NCI-H2196 treated with DMSO at 0.1 percent for 48 hours (cell line): ENCODE results near the gene ZNF641.

Experiments
- DNase-seq: peaks from one replicate; lab custom pipeline; 2025; ENCODE audit not compliant: unreplicated experiment; lab: John Stamatoyannopoulos, UW

Gene ZNF641

DNA sequence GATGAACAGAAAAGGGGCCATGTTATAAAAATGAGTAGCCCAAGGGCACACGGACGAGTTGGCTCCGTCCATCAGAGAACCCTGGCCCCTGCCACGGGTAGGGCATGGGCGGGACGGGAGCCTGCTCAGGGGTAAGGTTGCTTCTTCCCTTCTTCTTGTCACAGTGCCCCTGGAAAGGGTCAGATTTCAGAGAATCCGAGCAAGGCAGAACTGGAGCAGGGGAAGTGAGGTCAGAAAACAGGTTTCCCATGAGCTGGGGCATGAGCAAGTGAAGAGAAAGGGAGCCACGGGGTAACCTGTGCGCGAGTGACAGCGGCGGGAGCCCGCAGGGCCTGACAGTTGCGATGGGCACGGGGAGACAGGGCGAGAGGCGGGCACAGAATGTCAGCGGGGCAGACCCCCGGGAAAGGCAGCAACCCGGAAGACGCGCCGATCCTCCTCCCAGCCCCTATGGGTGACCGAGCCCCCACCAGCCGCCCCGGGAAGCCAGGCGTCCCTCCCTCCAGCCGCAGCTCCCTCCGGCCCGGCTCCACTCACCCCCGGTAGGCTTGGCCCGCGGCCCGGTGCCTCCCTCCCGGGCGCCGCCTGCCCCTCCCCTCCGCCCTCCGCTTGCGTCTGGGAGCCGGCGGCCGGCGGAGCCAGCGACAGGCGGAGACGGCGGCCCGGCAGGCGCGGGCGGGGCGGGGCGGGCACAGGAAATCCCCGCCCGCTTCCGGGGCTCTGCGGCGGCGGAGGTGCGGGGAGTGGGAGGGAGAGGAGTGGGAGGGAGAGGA lies at the start of gene ZNF641:
Gene ZNF641 (minus strand): TSS at position 671 of the 773 bp plus-strand sequence. CDS start 2,829 bp downstream, outside the sequence.
- DNase-seq, result peak; percentile 54

DNA sequence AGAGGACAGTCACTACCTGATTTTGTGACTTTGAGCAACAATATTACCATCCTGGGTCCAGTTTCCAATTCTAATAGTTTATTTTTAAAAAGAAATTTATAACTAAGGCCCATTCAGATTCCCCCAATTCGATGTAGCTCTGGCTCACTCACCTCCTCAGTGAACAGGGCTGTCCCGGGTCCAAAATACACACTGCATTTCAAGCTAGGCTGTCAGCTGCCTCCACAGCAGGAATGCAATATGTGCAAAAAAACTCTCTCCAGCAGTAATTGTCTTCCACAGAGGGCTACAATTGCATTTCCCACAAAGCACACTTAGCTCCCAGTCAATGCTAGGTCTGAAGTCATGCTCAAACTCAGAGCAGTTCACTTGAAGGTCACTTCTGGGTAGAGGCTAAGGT lies 39.3 kb upstream of the ZNF641 start:
- DNase-seq, result no peak

DNA sequence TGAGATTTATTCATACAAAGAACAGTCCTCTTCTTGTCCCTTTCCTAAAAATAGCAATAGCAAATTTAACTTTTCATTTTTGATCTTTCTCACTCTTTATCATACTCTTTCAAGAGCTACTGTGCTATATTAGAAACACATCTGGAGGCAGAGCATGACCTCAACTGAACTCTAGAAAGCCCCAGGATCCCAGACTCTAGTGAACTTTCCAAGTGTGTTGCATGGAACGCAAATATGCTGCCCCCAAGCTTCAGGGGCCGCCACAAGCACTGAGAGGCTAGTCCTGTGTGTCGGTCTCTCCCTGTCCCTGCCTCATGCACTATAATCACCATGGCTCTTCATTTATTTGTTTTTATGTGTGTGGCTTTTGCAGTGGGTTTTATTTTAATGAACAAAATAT lies 38.7 kb upstream of the ZNF641 start:
- DNase-seq, result no peak

DNA sequence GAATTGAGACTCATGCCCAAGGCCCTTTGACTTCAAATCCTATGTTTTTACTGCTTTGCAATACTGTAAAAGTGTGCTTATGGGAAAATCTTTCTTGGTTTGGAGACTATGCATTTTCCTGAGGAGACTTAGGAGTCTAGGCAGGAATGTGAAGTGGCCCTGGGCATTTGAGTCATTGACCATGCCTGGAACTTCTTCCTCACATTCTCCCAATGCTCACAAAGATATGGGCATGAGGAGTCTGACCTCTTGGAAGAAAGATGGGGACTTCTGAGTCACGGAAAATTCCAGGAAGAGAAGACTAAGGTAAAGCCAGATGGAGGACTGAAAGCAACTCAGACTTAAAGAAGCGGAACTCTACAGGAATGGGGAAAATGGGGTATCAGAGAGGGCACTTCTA lies 38.2 kb upstream of the ZNF641 start:
- no peak for DNase-seq

DNA sequence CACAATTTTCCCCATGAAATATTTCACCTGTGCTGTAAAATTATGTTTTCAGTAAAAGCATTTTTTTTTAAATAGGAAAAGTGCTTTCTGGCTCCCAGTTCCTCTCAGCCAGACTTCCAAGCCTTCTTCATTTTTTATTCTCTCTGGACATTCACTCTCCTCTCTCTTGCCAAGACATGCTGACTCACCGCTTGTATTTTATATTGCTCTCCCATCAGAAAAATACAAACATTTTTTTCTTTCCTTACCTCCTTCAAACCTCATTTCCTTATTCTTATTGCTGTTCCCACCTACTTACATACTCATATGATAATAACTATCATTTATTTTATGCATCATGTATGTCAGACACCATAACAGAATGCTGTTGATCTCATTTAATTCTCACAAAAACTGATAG lies 37.7 kb upstream of the ZNF641 start:
- DNase-seq, result no peak

DNA sequence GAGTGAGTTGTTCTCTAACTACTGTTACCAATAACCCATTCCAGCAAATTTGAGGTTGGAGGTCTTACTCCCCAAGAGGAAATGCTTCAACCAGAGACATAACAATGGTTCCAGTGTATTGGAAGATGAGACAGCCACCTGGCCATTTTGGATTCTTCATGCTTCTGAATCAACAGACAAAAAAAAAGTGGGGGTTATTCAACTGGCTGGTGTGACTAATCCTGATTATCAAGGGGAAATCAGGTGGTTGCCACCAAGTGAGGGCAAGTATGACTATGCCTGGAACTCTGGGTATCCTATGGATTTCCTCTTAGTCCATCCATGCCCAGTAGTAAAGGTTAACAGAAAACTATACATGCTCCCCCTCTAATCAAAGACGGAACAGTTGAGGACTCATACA lies 29.9 kb upstream of the ZNF641 start:
- DNase-seq, result no peak

DNA sequence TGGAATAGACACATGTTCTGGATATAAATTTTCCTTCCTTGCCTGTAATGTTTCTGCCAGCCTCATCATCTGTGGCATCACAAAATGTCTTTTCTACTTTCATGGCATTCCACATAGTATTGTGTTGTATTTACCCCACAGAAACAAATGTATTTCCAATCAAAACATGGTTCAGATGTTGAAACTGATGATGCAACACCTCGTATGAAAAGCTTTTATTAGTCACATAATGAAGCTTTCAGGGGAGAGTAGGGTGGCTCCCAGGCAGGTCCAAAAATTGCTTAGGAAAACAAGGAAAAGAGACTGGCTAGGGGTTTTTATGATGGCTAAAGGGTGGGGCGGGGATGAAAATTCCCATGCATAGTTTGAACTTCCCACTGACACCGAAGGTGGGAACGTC lies 29.1 kb upstream of the ZNF641 start:
- no peak for DNase-seq

DNA sequence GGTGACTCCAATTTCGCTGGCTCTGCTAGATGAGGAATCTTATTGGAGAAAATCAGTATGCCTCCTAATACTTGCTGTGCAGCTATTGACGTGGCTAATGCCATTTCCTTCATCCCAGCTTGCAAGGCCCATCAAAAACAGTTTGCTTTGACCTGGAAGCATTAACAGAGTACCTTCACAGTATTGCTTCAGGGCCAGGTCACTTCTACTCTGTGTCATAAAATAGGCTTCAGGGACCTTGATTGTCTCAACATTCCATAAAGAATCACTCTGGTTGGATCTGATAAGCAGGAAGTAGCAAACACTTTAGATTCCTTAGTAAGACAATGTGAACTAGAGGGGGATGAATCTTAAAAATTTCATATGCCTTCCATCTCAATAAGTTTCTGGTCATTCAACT lies 26.9 kb upstream of the ZNF641 start:
- no peak for DNase-seq

DNA sequence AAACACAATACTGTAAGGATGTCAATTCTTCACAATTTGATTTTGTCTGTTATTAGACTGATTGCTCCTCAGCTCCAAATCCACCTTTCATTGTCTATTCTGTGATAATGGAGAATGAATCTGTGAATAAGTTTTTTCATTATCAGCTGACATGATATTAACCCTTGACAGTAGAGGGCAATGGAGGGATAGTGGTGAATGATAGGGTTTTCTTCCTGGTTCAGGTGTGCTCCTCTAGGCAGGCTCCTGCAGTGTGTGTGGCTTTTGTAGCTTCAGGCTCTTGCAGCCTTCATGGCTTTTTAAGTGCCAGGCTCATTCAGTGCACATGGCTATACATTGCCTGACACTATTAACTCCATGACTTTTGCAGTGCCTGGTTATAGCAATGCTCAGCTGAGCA lies 23.4 kb upstream of the ZNF641 start:
- no peak for DNase-seq

DNA sequence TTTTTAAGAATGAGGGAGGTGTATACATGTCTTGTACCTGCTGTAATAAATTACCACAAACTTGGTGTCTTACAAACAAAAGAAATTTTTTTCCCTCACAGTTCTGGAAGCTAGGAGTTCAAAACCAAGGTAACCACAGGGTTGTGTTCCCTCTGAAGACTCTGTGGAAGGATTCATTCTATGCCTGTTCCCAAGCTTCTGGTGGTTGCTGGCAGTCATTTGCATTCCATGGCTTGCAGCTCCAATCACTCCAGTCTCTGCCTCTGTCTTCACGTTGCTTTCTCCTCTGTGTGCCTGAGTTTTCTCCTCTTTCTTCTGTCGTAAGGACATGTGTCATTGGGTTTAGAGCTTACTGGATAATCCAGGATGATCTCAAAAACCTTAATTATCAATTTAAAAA lies 15.4 kb upstream of the ZNF641 start:
- DNase-seq, result no peak

DNA sequence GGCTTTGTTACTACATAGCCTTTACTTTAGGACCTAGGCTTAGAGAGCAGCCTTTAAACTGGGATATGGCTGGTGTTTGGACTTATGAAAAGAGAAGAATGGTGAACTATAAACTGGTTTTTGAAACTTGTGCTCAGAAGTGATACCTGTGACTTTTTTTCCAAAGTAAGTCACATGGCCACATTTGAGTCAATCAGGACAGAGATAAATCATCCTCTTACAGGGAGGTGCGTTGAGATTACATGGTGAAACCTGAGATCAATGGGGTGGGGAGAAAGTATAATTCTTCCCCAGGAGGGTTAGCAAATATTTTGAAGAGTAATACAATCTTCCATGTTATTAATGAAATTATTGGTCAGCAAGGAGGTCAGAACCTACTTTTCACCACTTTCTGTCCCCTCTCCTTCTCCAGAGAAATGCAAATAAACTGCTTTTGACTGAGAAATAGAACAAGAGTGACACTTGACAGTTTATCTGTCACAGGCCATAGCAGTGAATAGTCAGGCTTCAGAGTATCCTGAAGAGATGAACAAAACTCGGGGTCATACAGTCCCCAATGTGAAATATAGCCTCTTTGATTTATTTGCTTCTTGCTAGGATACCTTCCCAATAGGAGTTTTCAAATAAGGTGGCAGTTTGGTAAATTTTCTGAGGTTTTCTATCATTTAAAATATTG lies 11.1 kb upstream of the ZNF641 start:
- no peak for DNase-seq

DNA sequence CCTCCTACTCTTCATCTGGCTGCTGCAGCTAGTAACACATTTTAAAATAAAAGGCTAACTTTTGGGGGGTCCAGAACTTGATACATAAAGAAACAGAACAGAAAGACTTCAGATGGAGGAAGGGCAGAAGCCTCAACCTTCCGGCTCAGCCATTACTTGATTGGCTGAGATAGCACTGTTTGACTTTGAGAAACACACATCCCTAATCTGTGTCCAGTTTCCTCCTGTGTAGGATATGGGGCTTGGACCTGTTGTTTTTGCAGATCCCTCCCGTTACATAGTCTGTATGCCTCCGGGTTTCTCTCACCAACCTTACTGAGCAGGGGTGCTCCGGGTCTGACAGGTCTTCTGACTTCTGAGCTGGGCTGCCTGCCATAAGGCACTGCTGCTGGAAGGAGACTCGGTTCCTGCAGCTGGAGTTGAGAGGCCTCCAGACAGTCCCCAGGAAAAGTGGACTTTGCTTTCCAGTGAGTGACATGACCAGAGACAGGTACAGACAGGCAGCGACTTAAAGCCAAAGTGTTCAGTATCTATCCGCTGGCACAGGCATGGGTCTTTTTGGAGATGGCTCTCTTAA lies 8.3 kb upstream of the ZNF641 start:
- no peak for DNase-seq

DNA sequence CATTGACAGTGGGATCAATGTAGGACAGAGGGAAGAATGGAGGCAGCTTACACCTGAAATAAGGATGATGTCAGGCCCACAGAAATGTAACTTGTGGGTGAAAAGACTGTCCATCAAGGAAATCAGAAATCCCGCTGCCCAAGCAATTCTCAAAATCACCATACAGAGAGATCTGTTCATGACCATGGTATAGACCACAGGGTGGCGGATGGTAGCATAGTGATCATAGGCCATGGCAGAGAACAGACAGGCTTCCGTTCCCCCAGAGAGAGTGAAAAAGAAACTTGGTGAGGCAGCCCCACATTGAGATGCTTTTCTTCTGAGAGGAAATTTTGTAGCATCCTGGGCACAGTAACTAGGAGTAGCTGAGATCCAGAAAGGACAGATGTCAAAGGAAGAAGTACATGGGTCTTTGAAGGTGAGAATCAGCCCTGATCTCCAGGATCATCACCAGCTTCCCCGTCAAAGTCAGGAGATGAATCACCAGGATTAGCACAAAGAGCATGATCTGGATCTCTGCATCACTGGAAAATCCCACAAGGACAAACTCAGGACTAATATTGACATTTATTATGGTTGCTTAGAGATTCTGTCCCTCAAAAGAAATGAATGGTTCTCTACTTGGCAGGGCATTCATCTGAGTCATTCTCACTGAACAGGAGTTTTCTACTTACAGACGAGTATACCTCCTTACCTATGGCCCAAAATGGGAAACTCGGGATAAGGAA lies 5.5 kb upstream of the ZNF641 start:
- no peak for DNase-seq

DNA sequence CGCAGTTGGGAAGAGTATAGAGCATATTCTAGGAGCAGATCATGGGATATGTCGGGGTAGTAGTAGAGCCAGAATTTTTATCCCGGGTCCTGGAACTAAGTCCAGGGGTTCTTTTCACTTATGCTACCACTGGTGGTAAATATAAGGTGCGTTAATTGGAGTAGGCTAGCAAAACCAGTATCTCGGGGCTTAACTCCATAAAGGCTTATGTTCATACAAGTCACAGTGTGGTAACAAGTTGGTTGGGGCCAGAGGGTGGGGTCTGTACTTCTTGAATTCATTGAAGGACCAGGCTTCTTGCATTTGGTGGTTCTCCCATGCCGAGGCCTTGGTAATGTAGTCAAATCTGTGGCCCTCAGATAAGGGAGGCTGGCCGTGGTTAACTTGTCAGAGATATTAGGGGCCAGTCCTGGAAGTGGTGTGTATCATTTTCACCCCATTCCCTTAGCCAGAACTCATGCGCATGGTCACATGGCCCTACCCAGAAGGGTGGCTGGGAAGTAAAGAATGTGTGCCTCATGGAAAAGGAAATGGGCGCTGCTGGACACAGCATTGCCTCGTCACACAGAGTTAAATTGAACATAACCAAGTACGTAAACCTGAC lies 1.5 kb upstream of the ZNF641 start:
- no peak for DNase-seq

DNA sequence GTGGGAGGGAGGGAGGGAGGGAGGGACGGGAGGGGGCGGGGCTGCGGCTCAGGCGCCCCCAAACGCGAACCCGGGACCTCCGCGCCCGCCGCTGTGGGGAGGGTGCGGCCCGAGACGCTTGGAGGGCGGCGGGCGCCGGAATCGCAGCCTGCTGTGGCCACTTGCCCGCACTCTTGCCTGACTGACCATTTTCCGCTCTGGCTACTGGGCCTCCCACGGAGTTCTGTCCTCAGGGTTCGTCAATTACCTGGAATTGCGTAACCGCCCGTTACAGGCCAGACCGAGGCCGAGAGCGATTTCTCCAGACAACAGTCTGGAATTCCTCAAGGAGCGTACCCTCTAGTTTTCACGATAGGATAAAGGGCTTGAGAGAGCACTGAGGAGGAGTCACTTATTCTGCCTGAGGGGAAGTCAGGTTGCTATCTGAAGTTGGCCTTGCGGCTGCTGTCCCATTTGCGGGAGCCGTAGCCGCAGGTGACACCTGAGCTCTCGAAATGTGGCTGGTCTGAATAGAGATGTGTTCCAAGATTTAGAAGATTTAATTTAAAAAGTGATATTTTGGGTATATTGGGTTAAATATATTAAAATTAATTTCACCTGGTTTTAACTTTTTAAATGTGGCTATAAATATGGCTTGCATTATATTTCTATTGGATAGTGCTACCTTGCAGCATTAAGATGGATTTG lies 446 bp upstream of the ZNF641 start:
- DNase-seq, result peak; percentile 54

DNA sequence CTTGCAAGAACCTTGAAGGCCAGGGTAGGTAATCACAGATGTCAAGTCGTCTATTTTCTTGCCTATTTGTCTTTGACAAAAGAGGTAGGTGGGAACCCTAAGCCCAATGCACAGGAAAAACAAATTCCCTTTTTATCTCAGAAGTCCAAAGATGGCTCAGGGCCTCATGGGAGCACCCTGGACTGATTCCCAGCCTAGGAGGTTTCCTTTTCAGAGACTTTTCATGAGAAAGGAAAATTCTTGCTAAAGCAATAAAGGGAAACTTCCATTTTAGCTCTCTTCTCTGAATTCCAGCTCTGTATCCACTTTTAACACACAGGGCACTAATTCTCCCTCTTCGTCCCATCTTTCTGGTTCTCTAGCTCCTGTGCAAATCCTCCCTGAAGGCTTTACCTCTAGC lies 1.2 kb downstream of the ZNF641 start:
- DNase-seq, result no peak

DNA sequence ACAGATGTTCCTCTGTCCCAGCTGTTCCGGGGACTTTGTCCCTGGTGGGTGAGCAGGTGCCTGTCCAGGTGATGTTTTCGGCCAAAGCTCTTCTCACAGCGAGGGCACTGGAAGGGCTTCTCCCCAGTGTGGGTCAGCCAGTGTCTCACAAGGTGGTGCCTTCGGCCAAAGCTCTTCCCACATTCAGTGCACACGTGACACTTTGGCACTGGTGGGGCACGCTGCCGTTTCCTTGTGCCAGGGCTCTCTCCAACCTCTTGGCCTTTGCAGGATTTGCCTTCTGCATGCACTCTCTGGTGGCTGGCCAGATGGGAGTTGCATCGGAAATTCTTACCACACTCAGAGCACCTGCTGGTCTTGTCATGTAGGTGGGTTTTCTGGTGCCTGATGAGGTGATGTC lies 7.7 kb downstream of the ZNF641 start:
- no peak for DNase-seq

DNA sequence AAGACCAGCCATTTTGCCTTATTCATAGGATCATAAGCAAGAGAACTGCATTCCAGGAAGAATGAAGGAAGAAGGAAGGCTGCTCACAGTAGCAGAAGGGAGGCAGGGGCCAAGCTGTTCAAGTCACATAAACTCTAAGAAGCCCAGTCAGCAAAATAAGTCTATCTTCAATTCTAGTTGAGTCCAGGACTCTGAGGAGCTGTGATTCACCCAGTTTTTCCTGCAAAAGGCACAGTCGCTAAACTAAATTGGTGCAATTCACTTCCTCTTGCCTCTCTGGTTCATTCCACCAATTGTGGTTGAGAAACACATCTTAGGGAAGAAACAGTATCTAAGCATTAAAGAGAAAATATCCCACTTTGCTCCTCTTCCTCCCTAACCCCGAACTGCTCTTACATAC lies 9.8 kb downstream of the ZNF641 start:
- no peak for DNase-seq

DNA sequence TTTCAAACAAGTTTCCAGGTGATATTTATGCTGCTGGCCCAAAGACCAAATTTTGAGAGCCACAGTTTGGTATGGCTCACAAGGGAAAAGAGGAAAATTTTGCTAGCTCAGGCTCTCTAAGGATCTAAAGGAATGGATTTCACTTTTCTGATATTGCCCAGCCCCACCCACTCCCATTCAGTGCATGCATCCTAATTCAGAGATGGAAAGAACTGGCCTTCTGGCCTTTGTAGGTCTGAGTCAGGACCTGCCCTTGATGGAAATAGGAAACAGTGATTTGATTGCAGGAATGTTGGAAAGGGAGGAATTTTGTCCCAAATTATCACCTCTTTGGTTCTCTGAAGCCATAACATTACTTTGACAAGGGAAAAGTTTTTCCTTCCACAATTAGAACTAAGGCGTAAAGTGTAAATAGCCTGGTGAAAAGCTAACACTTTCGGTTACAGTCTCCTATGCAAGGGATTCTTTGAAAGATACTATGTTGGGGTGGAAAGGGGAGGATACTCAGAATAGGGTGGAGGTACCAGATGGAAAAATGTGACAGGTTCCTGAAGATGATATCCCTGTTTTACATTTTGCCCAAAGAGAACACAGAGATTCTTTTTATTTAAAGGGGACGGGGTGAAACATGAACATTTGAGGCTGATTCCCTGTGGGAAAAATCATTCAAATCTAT lies 11.1 kb downstream of the ZNF641 start:
- DNase-seq, result no peak

DNA sequence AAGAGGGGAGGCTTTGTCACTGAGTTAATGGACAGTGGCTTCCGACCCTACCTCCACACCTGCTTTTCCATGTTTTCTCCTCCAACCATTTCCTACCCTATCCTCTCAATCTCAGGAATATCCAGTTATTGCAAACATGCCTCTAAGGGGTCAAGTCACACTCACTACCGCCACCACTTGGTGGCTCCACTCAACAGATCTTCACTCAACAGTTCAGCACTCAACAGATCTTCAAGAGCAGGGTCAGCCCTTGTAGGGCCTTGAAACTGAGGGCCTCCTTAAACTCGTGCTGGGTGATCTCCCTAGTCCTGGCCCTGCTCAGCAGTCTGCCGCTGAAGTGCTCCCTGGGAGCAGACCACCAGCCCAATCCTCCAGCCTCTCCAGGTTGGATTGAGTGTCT lies 14.2 kb downstream of the ZNF641 start:
- no peak for DNase-seq
